ENCODE data around the gene LMF1.

Gene LMF1

DNA sequence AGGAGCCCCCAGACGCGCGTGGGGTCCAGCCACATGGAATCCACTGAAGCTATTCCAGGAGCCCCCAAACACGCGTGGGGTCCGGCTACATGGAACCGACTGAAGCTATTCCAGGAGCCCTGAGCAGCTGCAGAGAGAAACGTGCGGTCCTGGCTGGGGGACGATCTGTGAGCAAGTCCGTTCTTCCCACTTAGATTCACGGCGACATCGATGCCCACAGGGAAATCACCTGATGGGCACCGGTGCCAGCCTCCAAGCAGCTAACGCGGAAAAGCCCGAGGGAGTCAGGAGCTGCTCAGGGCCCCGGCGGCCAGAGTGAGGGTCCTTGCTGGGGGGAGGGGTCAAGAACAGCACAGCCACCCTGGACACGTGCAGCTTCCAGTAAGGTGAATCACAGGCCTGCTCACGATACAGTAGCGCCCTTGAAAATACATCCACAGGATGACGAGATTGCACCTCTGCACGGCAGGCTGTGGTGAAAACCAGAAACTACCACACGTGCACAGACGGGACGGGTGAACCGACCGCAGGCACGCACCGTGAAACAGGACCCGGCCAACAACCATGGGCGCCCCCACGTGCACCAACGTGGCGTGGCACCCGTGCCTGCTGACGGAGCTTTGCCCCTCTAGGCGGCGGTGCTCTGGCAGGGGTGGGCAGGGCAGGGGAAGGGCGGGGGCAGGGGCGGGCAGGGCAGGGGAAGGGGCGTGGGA, 92.6 kb downstream of the LMF1 start:
- in situ Hi-C loops (cut with MboI; ENCODE audit: low pct_unique_long_range_greater_than_20kb, low sequenced_read_pairs), result no loop called here

DNA sequence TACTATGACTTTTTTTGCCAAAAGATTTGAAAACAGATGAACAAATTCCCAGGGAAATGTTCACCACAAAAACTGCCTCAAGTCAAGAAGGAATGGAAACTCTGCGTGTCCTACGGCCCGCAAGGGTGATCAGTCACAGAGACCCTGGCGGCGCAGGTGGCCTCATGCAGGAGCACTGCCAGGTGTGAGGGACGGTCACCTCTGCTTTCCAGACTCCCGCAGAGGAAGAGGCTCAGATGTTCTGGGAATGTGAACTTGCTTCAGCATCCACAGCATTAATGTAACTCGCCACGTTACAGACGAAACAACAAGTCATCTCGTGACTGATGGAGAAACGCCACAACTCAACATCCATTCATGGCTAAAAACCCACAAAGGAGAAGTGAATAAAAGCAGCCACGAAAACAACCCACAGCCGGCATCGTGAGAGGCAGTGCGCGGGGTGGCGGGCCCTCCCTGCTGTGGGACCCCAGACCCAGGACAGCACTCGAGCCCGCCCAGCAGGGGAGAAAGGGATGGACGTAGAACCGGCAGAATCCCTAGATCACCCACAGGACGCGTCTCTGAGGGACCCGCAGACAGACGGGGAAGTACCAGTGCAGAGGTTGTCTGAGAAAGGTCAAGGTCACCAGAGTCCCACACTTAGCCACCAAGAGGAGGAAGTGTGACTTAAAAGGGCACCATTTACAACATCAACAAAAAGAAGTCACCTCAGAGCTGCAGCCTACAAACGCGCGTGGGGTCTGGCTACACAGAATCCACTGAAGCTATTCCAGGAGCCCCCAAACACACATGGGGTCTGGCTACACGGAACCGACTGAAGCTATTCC, 93.3 kb downstream of the LMF1 start:
- in situ Hi-C loops (cut with MboI; ENCODE audit: low pct_unique_long_range_greater_than_20kb, low sequenced_read_pairs), result no loop called here
- DNase-seq, result no peak

More for the DNA sequence above, 92.6 kb downstream of the LMF1 start:
- no peak for DNase-seq

DNA sequence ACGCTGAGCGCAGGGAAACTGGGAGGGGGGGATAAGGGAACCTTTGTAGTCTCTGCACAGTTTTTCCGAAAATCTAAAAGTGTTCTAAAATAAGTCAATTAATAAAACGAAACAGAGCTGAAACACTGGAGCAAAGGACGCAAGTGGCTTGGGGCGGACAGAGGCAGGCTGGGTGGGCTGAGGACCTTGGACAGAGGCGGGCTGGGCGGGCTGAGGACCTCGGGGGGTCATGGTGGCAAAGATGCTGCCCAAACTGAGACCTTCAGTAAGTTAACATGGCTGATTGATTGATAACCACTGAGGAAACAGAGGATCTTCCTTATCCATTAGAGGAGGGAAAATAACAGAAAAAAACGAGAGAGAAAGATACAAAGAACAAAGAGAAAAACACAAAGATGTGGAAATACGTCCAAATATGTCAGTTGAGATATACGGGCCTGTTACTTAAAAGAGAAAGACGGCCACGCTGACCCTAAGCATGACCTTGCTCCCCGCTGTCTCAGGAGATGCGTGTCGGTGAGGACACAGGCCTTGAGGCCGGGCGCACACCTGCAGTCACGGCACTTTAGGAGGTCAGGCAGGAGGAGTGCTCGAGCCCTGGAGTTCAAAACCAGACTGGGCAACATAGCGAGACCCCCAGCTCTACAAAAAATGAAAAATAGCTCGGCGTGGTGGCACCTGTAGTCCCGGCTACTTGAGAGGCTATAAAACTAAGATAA, 94.1 kb downstream of the LMF1 start:
- in situ Hi-C loops (cut with MboI; ENCODE audit: low pct_unique_long_range_greater_than_20kb, low sequenced_read_pairs), result no loop called here
- no peak for DNase-seq

DNA sequence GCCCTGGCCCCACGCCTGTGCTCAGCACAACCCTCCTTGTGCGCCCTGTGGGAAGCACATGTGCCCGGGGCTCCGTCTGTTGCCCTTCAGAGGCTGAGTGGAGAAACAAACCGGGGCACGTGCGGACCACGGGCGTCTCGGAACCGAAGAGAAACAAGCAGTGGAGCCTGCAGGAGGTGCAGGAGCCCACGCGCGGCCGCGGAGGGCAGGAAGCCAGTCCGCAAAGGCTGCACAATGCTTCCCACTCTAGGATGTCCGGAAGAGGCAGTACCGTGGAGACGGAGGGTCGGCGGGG, 94.8 kb downstream of the LMF1 start:
- DNase-seq, result no peak
- in situ Hi-C loops (cut with MboI; ENCODE audit: low pct_unique_long_range_greater_than_20kb, low sequenced_read_pairs), result no loop called here

DNA sequence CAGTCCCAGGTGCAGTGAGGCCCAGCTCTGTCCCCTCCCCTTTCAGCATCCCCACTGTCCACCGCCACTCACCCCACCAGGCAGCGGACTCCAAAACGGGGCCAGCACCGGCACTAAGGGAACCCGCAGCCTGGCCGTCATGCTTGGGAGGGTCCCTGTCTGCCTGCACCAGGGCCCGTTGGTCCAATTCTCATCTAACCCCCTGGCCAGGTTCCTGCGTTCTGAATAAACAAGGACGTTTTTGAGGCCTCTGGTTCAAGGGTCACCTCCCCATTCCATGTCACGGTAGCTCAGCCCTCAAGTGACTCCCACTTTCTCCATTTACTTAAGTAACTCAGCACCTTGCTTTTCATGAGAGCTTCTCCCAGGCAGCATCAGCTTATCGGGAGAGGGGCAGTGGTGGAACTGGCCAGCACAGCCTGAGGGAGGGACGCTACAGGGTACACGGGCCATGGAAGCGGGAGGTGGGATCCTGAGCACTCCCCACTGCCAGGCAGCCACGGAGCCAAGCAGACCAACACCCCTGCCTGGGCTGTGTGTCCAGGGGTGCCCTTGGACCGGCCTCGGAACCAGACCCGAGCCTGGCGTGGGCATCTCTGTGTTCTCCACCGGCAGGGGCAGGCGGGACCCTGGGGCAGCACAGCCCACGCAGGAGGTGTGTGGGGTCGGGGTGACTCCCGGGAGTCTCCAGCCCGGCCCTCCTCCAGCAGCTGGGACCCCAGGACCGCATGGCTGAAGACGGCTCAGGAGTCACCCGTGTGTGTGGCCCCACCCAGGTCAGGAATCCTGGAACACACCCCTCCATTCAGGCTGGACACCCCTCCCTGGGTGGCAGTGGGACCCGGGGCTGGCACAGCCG, 95.4 kb downstream of the LMF1 start:
- DNase-seq, result no peak
- in situ Hi-C loops (cut with MboI; ENCODE audit: low pct_unique_long_range_greater_than_20kb, low sequenced_read_pairs), result no loop called here

DNA sequence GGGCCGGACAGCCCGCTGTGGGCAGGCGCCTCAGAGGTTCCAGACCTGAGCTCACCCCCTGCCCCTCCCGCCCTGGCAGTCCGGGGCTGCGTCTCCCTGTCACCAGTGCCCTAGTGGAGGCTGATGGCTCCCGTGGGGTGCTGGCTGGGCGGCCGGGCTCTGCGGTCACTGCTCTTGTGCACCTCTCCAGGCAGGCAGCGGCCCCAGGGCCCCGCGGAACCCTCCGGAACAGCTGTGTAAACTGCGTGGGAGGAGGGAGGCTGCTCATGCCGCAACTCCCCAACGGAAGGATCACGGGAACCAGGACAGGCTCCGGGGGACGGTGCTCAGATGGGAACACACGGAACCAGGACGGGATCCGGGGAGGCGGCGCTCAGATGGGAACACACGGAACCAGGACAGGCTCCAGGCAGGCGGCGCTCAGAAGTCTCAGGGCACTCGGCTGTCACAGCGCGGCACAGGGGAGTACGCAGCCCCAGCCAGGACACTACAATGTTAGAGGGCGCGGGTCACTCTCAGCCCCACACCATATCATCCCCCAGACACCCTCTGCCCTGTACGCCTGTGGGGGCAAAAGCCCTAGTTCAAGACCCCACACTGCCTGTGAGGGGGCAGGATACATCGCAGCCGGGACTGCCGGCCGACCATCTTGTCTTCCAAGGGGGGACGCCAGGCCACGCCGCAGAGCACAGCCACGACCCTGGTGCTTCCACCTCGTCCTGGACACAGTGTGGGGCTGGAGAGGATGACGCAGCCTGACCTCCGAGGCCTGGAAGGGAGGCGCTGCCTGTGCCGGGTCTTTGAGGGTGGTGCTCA, 96.2 kb downstream of the LMF1 start:
- in situ Hi-C loops (cut with MboI; ENCODE audit: low pct_unique_long_range_greater_than_20kb, low sequenced_read_pairs), result no loop called here
- no peak for DNase-seq

DNA sequence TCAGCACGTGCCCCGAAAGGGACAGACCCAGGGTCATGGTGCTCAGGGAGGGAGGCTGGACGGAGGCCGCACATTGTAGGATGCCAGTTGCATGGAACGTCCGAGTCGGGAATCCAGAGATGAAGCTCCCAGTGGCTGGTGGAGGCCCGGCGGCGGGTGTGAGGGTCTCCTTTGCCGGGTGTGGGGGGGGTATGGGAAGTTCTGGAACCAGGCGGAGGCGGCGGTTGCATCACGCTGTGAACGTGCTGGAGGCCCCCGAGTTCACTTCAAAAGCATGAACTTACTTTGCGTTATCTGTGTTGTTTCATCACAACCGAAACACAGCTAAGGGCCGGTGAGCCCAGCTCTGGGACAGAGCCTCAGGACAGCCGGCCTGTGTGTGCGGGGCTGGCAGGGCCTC, 96.9 kb downstream of the LMF1 start:
- in situ Hi-C loops (cut with MboI; ENCODE audit: low pct_unique_long_range_greater_than_20kb, low sequenced_read_pairs), result no loop called here

DNA sequence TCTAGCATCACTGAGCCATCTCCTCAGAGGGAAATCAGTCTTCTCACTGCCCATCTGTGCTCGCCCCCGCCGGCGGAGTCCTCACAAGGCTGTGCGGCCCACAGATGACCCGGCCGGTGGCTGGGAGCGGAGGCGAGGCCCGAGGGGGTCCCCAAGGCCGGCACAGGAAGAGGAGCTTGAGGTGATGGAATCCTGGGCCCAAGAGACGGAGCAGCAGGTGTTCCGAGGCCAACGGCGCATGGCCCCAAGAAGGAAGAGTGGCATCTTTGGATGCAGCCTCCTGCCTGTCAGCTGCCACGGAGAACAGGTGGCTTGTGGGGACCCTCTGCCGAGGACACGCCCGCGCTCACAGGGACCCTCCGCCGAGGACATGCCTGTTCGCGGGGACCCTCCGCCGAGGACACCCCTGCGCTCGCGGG, 97.5 kb downstream of the LMF1 start:
- DNase-seq, result no peak
- in situ Hi-C loops (cut with MboI; ENCODE audit: low pct_unique_long_range_greater_than_20kb, low sequenced_read_pairs), result no loop called here

More for the DNA sequence above, 96.9 kb downstream of the LMF1 start:
- DNase-seq, result no peak

DNA sequence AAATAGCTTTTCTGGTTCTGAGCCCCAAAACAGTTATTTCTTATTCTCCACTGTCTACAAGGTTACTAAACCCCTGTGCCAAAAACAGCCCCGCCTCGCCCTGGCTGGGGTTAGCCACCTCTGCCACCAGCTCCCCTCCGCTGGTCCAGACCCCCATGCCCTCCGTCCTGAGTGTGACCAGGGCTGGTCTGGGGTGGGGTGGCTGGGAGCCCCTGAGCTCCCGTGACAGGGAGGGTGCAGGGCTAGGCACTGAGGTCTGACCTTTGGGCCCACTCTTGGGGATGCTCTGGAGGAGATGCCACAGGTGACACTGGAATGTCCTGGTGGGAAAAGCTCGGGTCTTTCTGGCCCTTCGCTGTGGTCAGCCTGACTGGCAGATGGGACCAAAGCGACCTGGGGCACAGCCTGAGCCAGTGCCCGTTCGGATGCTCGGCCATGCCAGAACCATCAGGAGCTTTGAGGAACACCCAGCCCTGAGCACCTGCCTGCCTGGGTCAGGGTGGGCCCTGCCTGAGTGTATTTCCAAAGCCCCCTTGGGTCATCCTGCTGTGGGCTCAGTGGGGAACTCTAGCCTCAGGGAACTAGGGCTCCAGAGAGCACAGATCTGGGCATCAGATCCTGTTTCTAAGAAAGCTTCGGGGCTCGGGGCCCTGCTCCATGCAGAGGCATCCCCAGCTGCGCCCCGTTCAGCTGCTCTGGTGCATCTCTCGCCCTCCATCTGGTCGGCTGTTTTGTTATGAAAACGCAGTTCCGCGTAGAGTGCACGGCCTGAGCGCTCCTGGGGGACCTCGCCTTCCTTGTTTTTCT, 98.1 kb downstream of the LMF1 start:
- in situ Hi-C loops (cut with MboI; ENCODE audit: low pct_unique_long_range_greater_than_20kb, low sequenced_read_pairs), result no loop called here
- DNase-seq, result no peak

DNA sequence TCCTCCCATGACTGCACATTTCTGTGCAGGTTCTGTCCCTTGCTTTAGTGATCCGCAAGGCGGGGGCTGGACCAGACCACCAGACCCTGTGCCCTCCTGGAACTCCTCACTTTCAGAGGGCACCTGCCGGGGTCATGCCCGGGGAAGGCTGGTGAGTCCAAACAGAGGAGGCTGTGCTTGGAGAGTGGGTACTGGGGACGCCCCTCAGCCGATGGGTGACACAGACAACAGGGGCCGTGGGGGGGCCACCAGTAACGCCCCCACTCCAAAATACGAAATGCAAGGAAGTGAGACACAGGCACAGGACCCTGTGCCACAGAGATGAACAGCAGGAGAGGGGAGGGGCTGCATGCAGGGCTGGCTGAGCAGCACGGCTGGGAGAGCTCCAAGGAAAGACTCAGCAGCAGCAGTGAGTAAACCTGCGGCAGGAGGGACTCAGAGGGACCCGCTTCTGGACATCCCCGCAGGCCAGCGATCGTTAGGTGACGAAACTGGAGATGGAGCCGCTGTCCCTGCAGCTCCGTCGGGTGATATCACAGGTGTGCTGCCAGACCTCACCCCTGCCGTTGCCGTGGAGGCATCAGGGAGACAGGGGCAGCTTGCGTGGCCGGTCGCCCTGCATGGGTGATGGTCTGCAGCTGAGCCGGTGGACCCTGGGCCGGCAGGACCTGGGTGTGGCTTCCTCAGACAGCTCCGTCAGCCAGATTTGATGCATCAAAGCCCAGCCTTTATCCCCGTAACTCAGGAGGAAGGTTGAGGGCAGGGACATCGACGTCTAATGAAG, 99.0 kb downstream of the LMF1 start:
- in situ Hi-C loops (cut with MboI; ENCODE audit: low pct_unique_long_range_greater_than_20kb, low sequenced_read_pairs), result no loop called here
- DNase-seq, result no peak

DNA sequence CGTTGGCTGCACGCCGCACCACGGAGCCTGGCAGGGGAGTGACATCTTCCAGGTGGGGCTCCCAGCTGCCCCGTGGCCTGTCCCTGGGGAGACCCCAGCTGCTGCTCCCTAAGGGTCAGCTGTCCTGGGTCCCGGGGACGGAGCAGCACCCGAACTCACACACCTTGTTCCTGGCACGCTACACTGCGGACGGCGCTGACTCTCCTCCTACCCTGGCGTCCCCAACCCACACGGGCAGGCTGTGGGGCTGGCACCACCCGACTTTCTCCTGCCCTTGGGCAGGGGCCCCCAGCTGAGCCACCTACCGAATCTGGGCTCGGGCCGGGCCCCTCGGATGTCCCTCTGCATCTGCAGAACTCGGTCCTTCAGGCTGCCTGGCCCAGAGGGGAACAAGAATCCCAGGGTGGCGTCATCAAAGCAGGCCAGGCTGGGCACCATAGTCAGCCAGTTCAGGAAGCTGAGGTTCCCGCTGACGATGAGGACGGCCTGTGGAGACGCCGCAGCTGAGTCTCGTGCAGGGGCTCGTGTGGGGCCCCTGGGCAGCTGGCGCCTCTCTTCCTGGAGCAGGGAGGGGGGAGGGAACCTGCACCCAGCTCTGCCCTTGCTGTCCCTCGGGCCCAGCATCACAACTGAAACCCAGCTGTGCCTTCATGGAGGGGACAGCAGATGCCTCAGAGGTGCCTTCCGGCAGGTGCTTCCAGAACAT, 99.8 kb downstream of the LMF1 start:
- no peak for DNase-seq
- in situ Hi-C loops (cut with MboI; ENCODE audit: low pct_unique_long_range_greater_than_20kb, low sequenced_read_pairs), result no loop called here

DNA sequence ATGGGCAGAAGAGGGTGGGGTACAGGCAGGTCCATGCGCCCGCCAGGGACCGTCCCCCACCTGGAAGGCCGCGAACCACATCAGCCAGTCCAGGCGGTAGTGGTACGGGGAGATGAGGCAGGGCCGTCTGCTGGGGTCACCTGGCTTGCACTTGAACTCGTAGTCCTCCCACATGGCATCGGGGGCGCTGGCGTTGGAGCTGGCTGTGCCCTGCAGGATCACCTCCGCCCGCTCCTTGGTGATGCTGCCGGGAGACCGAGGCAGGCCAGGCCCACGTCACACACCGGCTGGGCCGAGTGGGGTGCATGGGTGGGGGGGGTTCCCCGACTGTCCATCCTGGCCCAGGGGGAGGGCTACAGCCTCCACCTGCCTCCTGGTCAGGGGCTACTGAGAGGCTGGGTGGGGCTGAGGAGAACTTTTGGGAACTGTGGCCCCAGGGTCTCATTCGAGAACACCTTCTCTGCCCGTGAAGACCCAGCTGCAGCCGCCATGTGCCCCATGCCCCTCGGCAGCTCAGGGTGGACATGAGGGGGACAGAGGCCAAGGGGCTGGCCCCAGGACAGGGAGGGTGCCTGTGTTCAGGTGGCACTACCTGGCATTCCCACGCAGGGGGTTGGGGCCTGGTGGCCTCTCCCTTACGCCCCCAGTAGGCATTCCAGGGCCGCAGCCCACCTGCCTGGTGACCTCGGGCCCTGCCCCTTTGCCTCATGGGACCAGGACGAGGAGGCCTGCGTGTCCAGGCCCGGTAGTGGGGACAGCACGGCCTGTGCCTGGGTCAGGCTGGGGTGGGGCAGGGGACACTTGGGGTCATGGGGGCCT, 100.8 kb downstream of the LMF1 start:
- in situ Hi-C loops (cut with MboI; ENCODE audit: low pct_unique_long_range_greater_than_20kb, low sequenced_read_pairs), result no loop called here
- DNase-seq, result no peak

DNA sequence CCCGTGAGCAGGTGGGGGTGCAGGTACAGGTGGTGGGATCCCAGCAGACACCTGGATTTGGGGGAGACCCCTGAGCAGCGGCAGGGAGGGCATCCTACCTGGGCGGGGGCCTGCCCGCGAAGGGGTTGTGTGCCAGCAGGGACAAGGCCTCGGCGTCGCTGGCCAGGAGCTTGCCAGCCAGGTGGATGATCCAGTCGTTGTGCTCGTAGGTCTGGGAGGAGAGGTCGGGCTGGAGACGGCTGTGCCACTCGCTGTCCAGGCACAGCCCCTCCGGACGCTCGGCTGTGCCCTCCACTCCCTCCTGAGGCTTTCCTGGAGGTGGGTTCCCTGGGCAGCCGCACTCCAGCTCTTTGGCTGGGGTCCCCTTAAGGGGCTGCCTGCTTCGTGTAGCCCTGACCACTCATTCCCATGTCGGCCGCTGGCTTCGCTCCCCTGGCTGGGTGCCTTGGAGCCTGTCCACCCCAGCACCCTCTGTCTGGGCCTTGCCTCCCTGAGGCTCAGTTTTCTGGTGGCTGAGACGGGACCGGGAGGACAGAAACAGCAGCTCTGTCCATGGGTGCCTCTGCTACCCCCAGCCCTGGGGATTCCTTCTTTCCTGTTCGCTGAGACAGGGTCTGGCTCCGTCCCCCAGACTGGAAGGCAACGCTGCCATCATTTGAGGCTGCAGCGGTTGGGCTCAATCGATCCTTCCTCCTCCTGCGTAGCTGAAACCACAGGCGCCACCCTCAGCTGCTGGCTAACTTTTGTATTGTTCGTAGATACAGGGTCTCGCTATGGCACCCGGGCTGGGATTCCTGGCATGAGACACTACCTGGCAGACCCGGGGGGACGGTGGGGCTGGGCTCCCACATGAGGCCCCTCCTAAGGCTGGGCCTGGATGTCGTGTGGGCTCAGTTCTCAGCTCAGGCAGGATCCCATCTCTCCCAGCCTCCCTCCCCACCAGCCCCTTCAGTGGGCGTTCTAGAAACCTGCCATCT, 101.7 kb downstream of the LMF1 start:
- in situ Hi-C loops (cut with MboI; ENCODE audit: low pct_unique_long_range_greater_than_20kb, low sequenced_read_pairs), result no loop called here
- no peak for DNase-seq

DNA sequence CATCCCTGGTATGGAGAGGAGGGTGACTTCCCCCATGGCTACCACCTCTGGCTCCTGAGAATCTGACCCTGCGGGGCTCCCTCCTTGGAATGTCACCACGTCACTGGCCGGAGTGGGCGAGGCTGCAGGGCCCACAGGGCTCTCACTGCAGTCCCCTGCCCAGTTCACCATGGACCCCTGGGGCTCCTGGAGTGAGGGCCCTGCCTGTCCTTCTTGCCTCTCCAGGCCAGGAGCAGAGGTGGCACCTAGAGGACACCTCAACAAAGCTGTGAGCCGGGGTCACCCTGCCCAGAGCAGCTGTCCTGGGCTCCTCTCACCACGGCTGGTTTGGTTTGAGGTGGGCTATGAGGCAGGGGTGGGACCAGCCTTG, 102.4 kb downstream of the LMF1 start:
- in situ Hi-C loops (cut with MboI; ENCODE audit: low pct_unique_long_range_greater_than_20kb, low sequenced_read_pairs), result no loop called here

More for the DNA sequence above, 102.4 kb downstream of the LMF1 start:
- DNase-seq, result no peak

Measured in KBM-7 (cell line).